MCF 10A (cell line): ENCODE measurements around the gene ARFGAP1. TPM values are rescaled to one million over a fixed set of nuclear protein-coding genes. Genes with fewer than 3 reads are reported as not detected.

Experiments used
- BruUV-seq: library from RNA; stranded (reverse); fragments of 400-500 nt; replicated peaks from 2 replicates; lab custom pipeline; 2021; lab: Mats Ljungman, UMichigan
- CTCF ChIA-PET: fragments of 300-600 bp; sonication (Branson Sonifier 250); formaldehyde crosslinking; extraction: SDS; loops from one replicate; lab custom pipeline; 2021; ENCODE audit warnings: antibody characterized with exemption, inconsistent platforms; lab: Yijun Ruan, JAX
- POLR2A ChIA-PET: fragments of 300-600, 350-650 bp; sonication (Branson Sonifier 250); formaldehyde crosslinking; extraction: SDS; loops from one replicate; lab custom pipeline; 2020; ENCODE audit warnings: antibody characterized with exemption, inconsistent platforms; lab: Yijun Ruan, JAX
- DNase-seq: peaks from one replicate; pipeline ENCODE4 v3.0.0-alpha.2; 2018; ENCODE audit not compliant: unreplicated experiment
- H3K27ac Mint-ChIP-seq: one replicate; pipeline ENCODE4 v1.8.0; 2022; ENCODE audit warnings: mild to moderate bottlenecking, low read depth, mixed read lengths; ENCODE audit not compliant: unreplicated experiment
- H3K27me3 Mint-ChIP-seq: one replicate; pipeline ENCODE4 v1.8.0; 2022; ENCODE audit warnings: mixed read lengths; ENCODE audit not compliant: insufficient read depth, unreplicated experiment
- H3K36me3 Mint-ChIP-seq: one replicate; pipeline ENCODE4 v1.8.0; 2022; ENCODE audit warnings: mild to moderate bottlenecking, moderate library complexity, mixed read lengths; ENCODE audit not compliant: insufficient read depth, unreplicated experiment
- H3K4me1 Mint-ChIP-seq: one replicate; pipeline ENCODE4 v1.8.0; 2022; ENCODE audit warnings: mixed read lengths; ENCODE audit not compliant: insufficient read depth, unreplicated experiment
- H3K4me3 Mint-ChIP-seq: one replicate; pipeline ENCODE4 v1.8.0; 2022; ENCODE audit warnings: mild to moderate bottlenecking, moderate library complexity, mixed read lengths; ENCODE audit not compliant: unreplicated experiment
- H3K9me3 Mint-ChIP-seq: one replicate; pipeline ENCODE4 v1.8.0; 2022; ENCODE audit warnings: mixed read lengths; ENCODE audit not compliant: unreplicated experiment
- CTCF ChIP-seq: fragments of 200-600 bp; IDR thresholded peaks from one replicate; pipeline ENCODE4 v1.8.0; 2022; ENCODE audit warnings: antibody characterized with exemption, mild to moderate bottlenecking; ENCODE audit not compliant: unreplicated experiment
- intact Hi-C: fragments of 100-400 bp; cut with micrococcal nuclease; formaldehyde crosslinking; loops from 2 replicates; pipeline ENCODE4 v1.14.1; 2022
- total RNA-seq: library from RNA; stranded (reverse); gene quantifications from 2 replicates; pipeline ENCODE4 v1.2.3, GENCODE V29; 2022

ARFGAP1 gene
- total RNA-seq, 1 experiment from 2014 or later = 93.6 TPM

- Mint-ChIP-seq H3K9me3 (peaks cover 8% of the 10 kb centered on the region), H3K36me3 (no peaks in the 10 kb centered on the region), H3K4me1 (no peaks in the 10 kb centered on the region), H3K27ac (no peak overlapping the region), H3K27me3 (peaks cover 57% of the 10 kb centered on the region), H3K4me3 (no peak overlapping the region)
- TF ChIP-seq CTCF = no peak
- no peak for DNase-seq
- intact Hi-C loops = no loop called here
- no TSS peak for BruUV-seq
- ChIA-PET POLR2A (no interaction called here), CTCF (interaction anchor here (0.8 to 2.8 kb wide), 3 partner anchors 12 to 767 kb away, joined by 3 to 7 read pairs (median 4); no protein-coding TSS in a partner anchor)
These were observed 25.4 kb downstream of the ARFGAP1 start for GRCh38 chr20:63297796-63298572.

GRCh38 chr20:63298731-63299312 is 26.2 kb downstream of the ARFGAP1 start:
- Mint-ChIP-seq H3K4me1 (no peaks in the 10 kb centered on the region), H3K9me3 (peaks cover 8% of the 10 kb centered on the region), H3K36me3 (no peaks in the 10 kb centered on the region), H3K27ac (no peak overlapping the region), H3K27me3 (peaks cover 57% of the 10 kb centered on the region), H3K4me3 (no peak overlapping the region)
- BruUV-seq = no TSS peak
- ChIA-PET CTCF (interaction anchor here (1.1 to 1.4 kb wide), 2 partner anchors 12 to 75 kb away, joined by 3 to 5 read pairs; no protein-coding TSS in a partner anchor), POLR2A (no interaction called here)
- intact Hi-C loops = no loop called here
- no peak for TF ChIP-seq CTCF
- no peak for DNase-seq

- CTCF ChIA-PET = interaction anchor here (0.6 kb wide), 1 partner anchor 57 kb away, joined by 3 read pairs; no protein-coding TSS in a partner anchor
- no TSS peak for BruUV-seq
- H3K27me3 Mint-ChIP-seq = peaks cover 41% of the 10 kb centered on the region
- H3K4me1 Mint-ChIP-seq = no peaks in the 10 kb centered on the region
- no peak overlapping the region for H3K4me3 Mint-ChIP-seq
- H3K9me3 Mint-ChIP-seq = peaks cover 8% of the 10 kb centered on the region
- H3K36me3 Mint-ChIP-seq = no peaks in the 10 kb centered on the region
- POLR2A ChIA-PET = no interaction called here
- TF ChIP-seq CTCF = no peak
- intact Hi-C loops = no loop called here
- no peak for DNase-seq
- no peak overlapping the region for H3K27ac Mint-ChIP-seq
These were observed 29.1 kb downstream of the ARFGAP1 start for GRCh38 chr20:63301671-63302070.

- ChIA-PET CTCF (no interaction called here), POLR2A (no interaction called here)
- Mint-ChIP-seq H3K27ac (no peak overlapping the region), H3K9me3 (peaks cover 8% of the 10 kb centered on the region), H3K36me3 (no peaks in the 10 kb centered on the region), H3K27me3 (peaks cover 41% of the 10 kb centered on the region), H3K4me1 (no peaks in the 10 kb centered on the region), H3K4me3 (no peak overlapping the region)
- no peak for TF ChIP-seq CTCF
- no TSS peak for BruUV-seq
- no peak for DNase-seq
- intact Hi-C loops = no loop called here
These were observed 30.6 kb downstream of the ARFGAP1 start for GRCh38 chr20:63303095-63303666.
